ENCODE data around the gene FASTKD2. TPM values are rescaled to one million over a fixed set of nuclear protein-coding genes. Genes with fewer than 3 reads are reported as not detected.

The FASTKD2 gene
- total and polyA plus RNA-seq, 3 donors from 2014 or later, result 15.5 to 28.3 (median 25.0) TPM

DNA sequence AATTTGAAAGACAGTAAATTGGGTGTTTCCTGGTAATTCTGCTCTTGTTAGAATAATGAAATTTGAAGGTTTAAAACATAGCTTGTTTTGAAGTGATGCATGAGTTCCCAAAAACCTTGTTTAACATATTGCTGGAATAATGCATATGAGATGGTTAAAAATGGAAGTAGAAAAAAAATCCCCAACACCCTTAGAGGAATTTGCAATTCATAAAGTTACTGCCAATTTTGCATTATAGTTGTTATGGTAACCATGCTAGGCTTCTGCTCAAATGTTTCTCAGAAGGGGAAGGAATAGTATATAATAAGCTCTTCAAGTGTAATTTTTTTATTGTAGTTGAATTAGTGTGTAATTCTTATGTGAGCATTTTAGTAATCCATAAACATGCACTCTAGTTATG is 49.1 kb downstream of the FASTKD2 start:
- no peaks in the 10 kb centered on the region for H3K4me1 ChIP-seq
- intact Hi-C loops (cut with DNase I; ENCODE audit: low total_unique reads), result no loop called here
- DNase-seq, result no peak
- no peak overlapping the region for H3K4me3 ChIP-seq
- H3K36me3 ChIP-seq (ENCODE audit: low read depth, missing control alignments), result no peaks in the 10 kb centered on the region
- TF ChIP-seq, protein P1, sequence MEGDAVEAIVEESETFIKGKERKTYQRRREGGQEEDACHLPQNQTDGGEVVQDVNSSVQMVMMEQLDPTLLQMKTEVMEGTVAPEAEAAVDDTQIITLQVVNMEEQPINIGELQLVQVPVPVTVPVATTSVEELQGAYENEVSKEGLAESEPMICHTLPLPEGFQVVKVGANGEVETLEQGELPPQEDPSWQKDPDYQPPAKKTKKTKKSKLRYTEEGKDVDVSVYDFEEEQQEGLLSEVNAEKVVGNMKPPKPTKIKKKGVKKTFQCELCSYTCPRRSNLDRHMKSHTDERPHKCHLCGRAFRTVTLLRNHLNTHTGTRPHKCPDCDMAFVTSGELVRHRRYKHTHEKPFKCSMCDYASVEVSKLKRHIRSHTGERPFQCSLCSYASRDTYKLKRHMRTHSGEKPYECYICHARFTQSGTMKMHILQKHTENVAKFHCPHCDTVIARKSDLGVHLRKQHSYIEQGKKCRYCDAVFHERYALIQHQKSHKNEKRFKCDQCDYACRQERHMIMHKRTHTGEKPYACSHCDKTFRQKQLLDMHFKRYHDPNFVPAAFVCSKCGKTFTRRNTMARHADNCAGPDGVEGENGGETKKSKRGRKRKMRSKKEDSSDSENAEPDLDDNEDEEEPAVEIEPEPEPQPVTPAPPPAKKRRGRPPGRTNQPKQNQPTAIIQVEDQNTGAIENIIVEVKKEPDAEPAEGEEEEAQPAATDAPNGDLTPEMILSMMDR (IDR thresholded peaks at IDR 0.05), result no peak
- TF ChIP-seq POLR2A (IDR thresholded peaks at IDR 0.05), result no peak
- H3K27ac ChIP-seq, result no peak overlapping the region
- no peaks in the 10 kb centered on the region for H3K9me3 ChIP-seq
- H3K27me3 ChIP-seq, result no peaks in the 10 kb centered on the region

DNA sequence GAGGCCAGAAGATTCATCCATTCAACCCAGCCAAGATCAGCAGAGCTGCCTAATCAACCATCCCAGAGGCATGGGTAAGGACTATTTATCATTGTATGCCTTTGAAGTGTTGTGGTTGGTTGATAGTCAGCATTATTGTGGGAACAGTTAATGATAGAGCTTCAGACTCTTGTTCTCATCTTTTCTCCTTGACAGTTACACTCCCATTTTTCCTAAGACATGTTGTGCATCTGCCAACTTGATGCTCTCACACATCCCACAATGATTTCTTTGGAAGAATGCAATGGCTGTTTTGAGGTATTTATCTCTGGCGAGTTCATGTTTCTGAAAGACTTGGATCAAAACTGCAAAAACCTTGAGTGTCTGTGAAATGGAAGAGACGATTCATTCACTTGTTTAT is 55.4 kb downstream of the FASTKD2 start:
- no peak overlapping the region for H3K4me3 ChIP-seq
- intact Hi-C loops (cut with DNase I; ENCODE audit: low total_unique reads), result no loop called here
- DNase-seq, result no peak
- H3K27me3 ChIP-seq, result no peaks in the 10 kb centered on the region
- peaks cover 7% of the 10 kb centered on the region for H3K4me1 ChIP-seq
- TF ChIP-seq, protein P1 (IDR thresholded peaks at IDR 0.05), result no peak
- no peak for TF ChIP-seq POLR2A (IDR thresholded peaks at IDR 0.05)
- WGBS, 2 donors, result 28 to 38% methylated on average over 2 of the region's 2 CpGs
- H3K36me3 ChIP-seq (ENCODE audit: low read depth, missing control alignments), result no peaks in the 10 kb centered on the region
- H3K27ac ChIP-seq, result no peak overlapping the region
- no peaks in the 10 kb centered on the region for H3K9me3 ChIP-seq

DNA sequence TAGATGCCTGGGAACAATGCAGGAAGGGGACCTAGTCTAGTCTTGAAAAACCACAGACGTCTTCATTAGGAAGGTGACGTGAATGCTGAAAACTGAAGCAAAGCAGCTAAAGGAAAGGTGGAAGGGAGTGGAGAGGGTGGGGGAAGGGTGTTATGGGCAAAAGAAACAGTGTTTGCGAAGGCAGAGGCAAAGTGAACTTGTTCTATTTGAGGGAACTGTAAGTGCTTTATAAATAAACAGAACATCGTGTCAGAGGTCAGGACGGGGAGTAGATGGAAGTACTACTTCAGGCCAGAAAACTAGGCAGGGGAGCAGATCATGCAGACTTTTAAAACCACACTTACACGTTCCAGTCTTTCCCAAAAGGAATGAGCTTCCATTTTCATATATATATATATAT is 57.8 kb downstream of the FASTKD2 start:
- intact Hi-C loops (cut with DNase I; ENCODE audit: low total_unique reads), result no loop called here
- Histone ChIP-seq H3K4me1 (peaks cover 7% of the 10 kb centered on the region), H3K4me3 (no peak overlapping the region), H3K27ac (peak overlapping the region in 1 of 2 donors; percentile 66), H3K36me3 (ENCODE audit: low read depth, missing control alignments) (no peaks in the 10 kb centered on the region), H3K27me3 (no peaks in the 10 kb centered on the region), H3K9me3 (no peaks in the 10 kb centered on the region)
- TF ChIP-seq, protein P1 (IDR thresholded peaks at IDR 0.05), result no peak
- TF ChIP-seq POLR2A (IDR thresholded peaks at IDR 0.05), result no peak
- WGBS, 2 donors, result 46 to 54% methylated on average over 6 of the region's 6 CpGs
- peak; percentile 69 for DNase-seq

DNA sequence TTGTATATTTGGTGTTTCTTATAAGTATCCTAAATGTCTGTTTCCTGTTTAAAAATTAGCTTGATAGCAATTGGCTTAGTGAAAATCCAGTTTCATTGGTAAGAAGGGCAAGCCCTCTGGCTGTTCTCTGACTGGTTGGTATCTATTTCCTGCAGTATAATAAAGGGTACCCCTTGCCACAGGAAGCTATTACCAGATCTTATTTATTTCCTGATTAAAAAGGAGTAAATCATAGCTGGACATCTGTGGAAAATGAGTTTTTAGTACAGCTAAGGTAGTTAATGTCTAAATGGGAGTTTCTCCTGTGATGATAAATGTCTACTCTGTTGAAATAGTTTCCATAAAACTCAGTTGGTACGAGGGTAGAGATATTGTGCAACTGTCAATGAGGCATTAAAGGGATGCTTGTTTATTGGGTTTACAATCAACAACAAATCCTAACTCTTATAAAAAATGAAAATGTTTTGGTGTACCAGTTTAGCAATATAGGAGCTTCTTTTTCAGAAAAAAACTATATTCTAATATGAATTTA is 58.7 kb downstream of the FASTKD2 start:
- Histone ChIP-seq H3K4me1 (peaks cover 7% of the 10 kb centered on the region), H3K27ac (no peak overlapping the region), H3K9me3 (no peaks in the 10 kb centered on the region), H3K27me3 (no peaks in the 10 kb centered on the region), H3K4me3 (no peak overlapping the region), H3K36me3 (ENCODE audit: low read depth, missing control alignments) (no peaks in the 10 kb centered on the region)
- intact Hi-C loops (cut with DNase I; ENCODE audit: low total_unique reads), result no loop called here
- no peak for TF ChIP-seq POLR2A (IDR thresholded peaks at IDR 0.05)
- TF ChIP-seq, protein P1 (IDR thresholded peaks at IDR 0.05), result no peak
- DNase-seq, result no peak
- 72 to 78% methylated on average over 1 of the region's 1 CpG for whole genome bisulfite sequencing, 2 donors

DNA sequence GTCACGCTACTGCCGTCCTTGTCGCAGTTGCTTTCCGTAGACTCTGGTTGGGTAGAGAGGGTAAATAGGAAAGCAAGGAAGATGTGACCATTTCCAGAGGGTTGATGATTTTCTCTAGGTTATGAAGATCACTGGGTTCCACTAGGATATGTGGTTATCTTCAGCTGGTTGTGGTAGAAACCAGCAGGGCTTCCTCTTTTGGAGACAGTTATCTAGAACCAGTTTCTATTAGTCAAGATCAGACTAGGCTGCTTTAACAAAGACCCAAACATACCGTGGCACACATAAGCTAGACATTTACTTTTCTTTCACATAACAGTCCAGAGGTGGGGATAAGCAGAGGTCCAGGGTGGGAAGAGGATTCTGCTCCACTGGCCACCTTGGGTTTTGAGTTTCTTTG is 59.6 kb downstream of the FASTKD2 start:
- no peak for TF ChIP-seq POLR2A (IDR thresholded peaks at IDR 0.05)
- TF ChIP-seq, protein P1 (IDR thresholded peaks at IDR 0.05), result no peak
- Histone ChIP-seq H3K4me1 (peaks cover 7% of the 10 kb centered on the region), H3K27ac (no peak overlapping the region), H3K4me3 (no peak overlapping the region), H3K36me3 (ENCODE audit: low read depth, missing control alignments) (no peaks in the 10 kb centered on the region), H3K9me3 (no peaks in the 10 kb centered on the region), H3K27me3 (no peaks in the 10 kb centered on the region)
- no peak for DNase-seq
- WGBS, 2 donors, result 90 to 93% methylated on average over 5 of the region's 5 CpGs
- intact Hi-C loops (cut with DNase I; ENCODE audit: low total_unique reads), result no loop called here

Measured in testis (tissue), 3 donors.